Lower leg skin (tissue), 4 donors: ENCODE measurements around the gene EMC10. TPM values are rescaled to one million over a fixed set of nuclear protein-coding genes. Genes with fewer than 3 reads are reported as not detected.

Source experiments
- DNase-seq, 2 donors: peaks; one replicate each; pipeline ENCODE4 v3.0.0-alpha.2; 2019; ENCODE audit warnings: low spot score in 2 of 2
- H3K4me3 ChIP-seq: fragments of 200-600 bp; sonication (generic); 2 replicates; pipeline ENCODE4 v1.5.1; 2017; ENCODE audit warnings: mild to moderate bottlenecking, low read depth; ENCODE audit not compliant: poor library complexity, severe bottlenecking
- POLR2A ChIP-seq, 2 donors: fragments of 450-650 bp; IDR thresholded peaks; one replicate each; pipeline ENCODE4 v1.6.1; 2016 to 2017; ENCODE audit warnings: antibody characterized with exemption in 2 of 2, mild to moderate bottlenecking in 1 of 2, moderate library complexity in 1 of 2
- WGBS, 2 donors: methylation state at CpG; one replicate each; pipeline ENCODE4 v1.1.5; 2018; 5-methylcytosine and 5-hydroxymethylcytosine counted together
- intact Hi-C: fragments of 100-400 bp; cut with DNase I; formaldehyde crosslinking; loops from one replicate; pipeline ENCODE4 v1.15.0; 2023; ENCODE audit warnings: low total_unique reads
- total RNA-seq, 4 donors: library from RNA; depleted of rRNA; stranded (reverse); fragments of >200 nt; gene quantifications; one replicate each; pipeline ENCODE4 v1.1.0, GENCODE V29; 2016
- TF ChIP-seq, protein P1 (sequence below), 3 donors: fragments of 450-650 bp; IDR thresholded peaks; one replicate each; pipeline ENCODE4 v1.5.1; 2016; ENCODE audit warnings: antibody characterized with exemption in 3 of 3, mild to moderate bottlenecking in 3 of 3, moderate library complexity in 2 of 3

EMC10 gene
- total RNA-seq, 4 donors from 2014 or later: 35.1 to 93.5 (median 67.5) TPM

DNA sequence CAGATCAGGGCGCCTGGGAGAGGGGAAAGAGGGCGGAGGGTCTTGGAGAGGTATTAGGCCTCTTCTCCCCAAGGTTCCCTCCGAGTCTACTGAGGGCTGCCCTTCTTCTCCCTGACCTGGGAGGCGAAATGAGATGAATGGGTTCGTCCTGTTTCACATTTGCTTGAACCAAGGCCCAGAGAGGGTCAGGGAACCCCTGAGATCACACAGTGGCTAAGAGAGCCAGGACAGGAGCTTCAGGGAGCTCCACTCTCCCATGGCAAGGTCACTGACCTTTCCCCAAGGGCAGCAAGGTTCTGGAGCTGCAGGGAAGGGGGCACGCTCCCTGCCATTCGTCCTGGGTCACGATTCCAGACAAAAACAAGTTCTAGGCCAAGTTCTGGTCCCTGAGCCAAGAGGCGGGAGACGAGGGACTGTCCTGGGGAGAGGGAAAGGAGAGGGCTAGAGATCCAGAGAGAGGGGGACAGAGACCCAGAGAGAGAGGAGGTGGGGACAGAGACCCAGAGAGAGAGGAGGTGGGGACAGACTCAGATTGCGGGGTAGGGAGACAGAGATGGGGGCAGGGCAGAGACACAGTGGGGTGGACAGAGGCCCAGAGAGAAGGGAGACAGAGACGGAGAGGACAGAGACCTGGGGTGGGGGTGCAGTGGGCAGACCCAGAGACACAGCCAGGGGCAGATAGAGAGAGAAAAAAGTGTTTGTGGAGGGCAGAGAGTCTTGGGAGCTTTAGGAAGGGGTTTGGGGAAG lies 36.9 kb downstream of the EMC10 start:
- DNase-seq: no peak
- TF ChIP-seq, protein P1, sequence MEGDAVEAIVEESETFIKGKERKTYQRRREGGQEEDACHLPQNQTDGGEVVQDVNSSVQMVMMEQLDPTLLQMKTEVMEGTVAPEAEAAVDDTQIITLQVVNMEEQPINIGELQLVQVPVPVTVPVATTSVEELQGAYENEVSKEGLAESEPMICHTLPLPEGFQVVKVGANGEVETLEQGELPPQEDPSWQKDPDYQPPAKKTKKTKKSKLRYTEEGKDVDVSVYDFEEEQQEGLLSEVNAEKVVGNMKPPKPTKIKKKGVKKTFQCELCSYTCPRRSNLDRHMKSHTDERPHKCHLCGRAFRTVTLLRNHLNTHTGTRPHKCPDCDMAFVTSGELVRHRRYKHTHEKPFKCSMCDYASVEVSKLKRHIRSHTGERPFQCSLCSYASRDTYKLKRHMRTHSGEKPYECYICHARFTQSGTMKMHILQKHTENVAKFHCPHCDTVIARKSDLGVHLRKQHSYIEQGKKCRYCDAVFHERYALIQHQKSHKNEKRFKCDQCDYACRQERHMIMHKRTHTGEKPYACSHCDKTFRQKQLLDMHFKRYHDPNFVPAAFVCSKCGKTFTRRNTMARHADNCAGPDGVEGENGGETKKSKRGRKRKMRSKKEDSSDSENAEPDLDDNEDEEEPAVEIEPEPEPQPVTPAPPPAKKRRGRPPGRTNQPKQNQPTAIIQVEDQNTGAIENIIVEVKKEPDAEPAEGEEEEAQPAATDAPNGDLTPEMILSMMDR (IDR thresholded peaks at IDR 0.05): no peak
- no peak for TF ChIP-seq POLR2A (IDR thresholded peaks at IDR 0.05)
- intact Hi-C loops: no loop called here
- 53 to 63% methylated on average over 12 of the region's 12 CpGs for WGBS, 2 donors
- no peak overlapping the region for H3K4me3 ChIP-seq

DNA sequence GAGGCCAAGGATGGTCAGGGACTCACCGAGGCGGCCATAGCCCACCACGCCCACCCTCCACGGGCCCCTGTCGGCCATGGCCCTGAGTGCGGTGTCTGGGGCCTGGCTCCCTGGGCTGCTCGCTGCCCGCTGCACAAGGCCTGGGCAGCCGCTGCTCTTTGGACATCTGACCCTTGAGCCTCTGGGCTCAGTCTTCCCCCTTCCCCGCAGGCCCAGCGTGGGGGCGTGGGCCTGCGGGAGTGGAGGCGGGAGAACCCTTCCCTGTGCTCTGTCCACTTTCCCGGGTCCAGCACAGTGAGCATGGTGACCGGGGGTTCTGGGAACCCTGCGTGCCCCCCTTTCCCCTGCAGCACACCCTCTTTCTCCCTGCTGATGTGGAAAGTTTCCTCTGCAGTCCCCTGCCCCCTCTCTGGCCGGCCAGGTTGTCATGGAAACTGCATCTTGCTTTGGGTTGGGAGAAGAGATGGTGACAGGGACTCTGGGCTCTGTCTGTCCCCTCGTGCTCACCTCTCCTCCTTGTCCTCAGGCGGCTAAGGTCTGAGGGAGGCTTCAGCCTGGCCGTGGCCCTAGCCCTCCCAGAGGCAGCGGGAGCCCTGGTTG lies 37.5 kb downstream of the EMC10 start, which contains the start of gene ASPDH:
ASPDH (minus strand) TSS at position 168 of the 600 bp plus-strand sequence; CDS start at position 78, 90 bp downstream.
- no peak within 1 kb of the TSS for H3K4me3 ChIP-seq
- TF ChIP-seq, protein P1 (IDR thresholded peaks at IDR 0.05): no peak
- TF ChIP-seq POLR2A (IDR thresholded peaks at IDR 0.05): no peak
- WGBS, 2 donors: 47 to 53% methylated on average over 20 to 21 of the region's 22 CpGs
- DNase-seq: no peak
- intact Hi-C loops: no loop called here

DNA sequence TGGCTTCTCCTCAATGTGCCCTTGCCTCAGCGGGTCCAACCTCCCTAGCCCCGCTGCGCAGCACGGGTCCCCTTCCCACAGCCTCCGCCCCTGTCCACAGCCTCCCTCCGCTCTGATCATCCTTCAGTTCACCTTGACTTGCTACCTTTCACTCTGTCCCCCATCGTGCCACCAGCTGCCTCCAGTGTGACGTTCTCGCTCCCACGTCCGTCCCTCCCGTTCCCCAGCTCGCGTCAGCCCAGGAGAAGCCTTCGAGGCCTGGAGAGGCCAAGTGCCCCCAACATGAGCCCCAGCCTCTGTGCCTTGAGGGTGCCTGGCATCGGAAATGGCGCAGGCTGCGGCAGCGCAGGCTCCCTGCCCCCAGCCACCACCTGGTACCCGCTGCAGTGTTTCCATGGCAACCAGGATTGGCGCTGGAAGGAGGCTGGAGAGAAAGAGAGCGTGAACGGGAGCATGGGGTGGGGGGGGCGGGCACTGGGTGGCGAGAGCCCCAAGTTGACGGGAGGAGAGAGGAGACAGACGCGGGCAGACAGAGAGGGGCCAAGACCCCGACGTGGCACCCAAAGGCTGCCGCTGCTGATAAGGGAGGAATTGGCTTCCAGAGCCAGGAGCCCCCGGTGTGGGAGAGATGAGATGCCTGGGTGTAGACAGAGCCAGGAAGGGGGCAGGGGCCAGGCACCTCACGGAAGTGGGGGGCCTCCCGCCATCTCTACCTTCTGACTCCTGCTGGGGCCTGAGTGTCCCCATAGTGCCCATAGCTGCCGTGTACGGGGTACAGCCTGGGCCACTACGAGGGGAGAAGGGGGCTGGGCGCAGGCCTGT lies 38.2 kb downstream of the EMC10 start:
- no peak for DNase-seq
- TF ChIP-seq, protein P1 (IDR thresholded peaks at IDR 0.05): no peak
- 36 to 40% methylated on average over 37 to 38 of the region's 38 CpGs for WGBS, 2 donors
- no peak overlapping the region for H3K4me3 ChIP-seq
- intact Hi-C loops: no loop called here

DNA sequence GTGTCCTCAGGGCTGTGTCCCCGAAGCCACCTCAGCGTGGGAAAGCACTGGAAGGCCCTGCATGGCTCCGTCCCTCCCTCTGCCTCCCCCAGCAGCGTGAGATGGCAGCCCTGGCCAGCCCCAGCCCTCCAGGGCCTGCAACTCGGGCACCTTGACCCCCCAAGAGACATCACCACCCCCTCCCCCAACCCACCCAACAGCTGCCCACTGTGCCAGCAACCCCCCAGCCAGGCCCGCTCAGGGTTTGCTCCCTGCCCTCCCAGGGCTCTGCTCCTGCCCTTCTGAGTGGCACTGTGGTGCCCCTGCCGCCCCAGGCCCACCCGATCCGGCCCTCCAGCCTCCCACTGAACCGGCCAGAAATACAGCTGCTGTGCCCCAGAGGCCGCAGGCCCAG lies 38.9 kb downstream of the EMC10 start:
- DNase-seq: no peak
- TF ChIP-seq, protein P1 (IDR thresholded peaks at IDR 0.05): no peak
- no peak for TF ChIP-seq POLR2A (IDR thresholded peaks at IDR 0.05)
- intact Hi-C loops: no loop called here
- 71% methylated on average over 10 of the region's 11 CpGs; no CpG with 5 or more reads in 1 of the 2 donors for WGBS, 2 donors
- H3K4me3 ChIP-seq: no peak overlapping the region

DNA sequence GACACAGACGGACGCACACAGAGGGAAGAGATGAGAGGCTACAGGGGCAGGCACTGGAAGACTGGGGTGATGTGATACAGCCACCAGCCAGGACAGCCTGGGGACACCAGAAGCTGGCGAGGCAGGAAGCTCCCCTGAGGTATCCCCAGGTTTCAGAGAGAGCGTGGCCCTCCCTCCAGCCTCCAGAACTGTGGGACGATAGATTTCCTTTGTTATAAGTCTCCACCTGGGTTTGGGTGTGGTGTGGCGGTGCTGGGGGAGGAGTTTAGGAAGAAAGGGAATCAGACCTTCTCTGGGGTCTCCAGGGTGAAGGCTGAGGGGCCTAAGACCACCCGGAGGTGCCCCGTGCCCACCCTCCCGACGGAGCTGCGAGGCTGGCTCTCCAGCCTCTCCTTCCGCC lies 40.1 kb downstream of the EMC10 start:
- 38 to 41% methylated on average over 12 of the region's 12 CpGs for WGBS, 2 donors
- H3K4me3 ChIP-seq: no peak overlapping the region
- DNase-seq: no peak
- intact Hi-C loops: no loop called here
- TF ChIP-seq, protein P1 (IDR thresholded peaks at IDR 0.05): no peak
- TF ChIP-seq POLR2A (IDR thresholded peaks at IDR 0.05): no peak
